OCI-LY3 (cell line): ENCODE data around the gene DMAC2L.

Experiments
- CTCF ChIP-seq: fragments of 200-600, 300-600 bp; sonication (generic); IDR thresholded peaks from 2 replicates; pipeline ENCODE4 v1.5.1; 2014; ENCODE audit warnings: antibody characterized with exemption, low read length, low read depth
- EZH2phosphoT487 ChIP-seq: fragments of 200-600 bp; shearing (Covaris generic); IDR thresholded peaks from 2 replicates; pipeline ENCODE4 v1.6.1; 2018; ENCODE audit warnings: antibody characterized with exemption, mixed run types, low read depth

GRCh38 chr14:50303744-50304471 lies 8.2 kb upstream of the DMAC2L start:
- no peak for TF ChIP-seq CTCF
- no peak for TF ChIP-seq EZH2phosphoT487
